ENCODE results near the gene TMED4.

GRCh38 chr7:44583146-44583865 is 1.3 kb upstream of the TMED4 start:
- TF ChIP-seq RAD21 (conservative IDR thresholded peaks at IDR 0.05): no peak
- TF ChIP-seq REST (IDR thresholded peaks at IDR 0.05; ENCODE audit: borderline replicate concordance): no peak
- no peak for TF ChIP-seq CTCF (IDR thresholded peaks at IDR 0.05; ENCODE audit: poor library complexity, severe bottlenecking)
- TF ChIP-seq MXI1 (conservative IDR thresholded peaks at IDR 0.05; ENCODE audit: poor library complexity, severe bottlenecking): no peak
- TF ChIP-seq TAF1 (IDR thresholded peaks at IDR 0.05; ENCODE audit: low read depth): no peak
- TF ChIP-seq EZH2 (IDR thresholded peaks at IDR 0.05; ENCODE audit: borderline replicate concordance, insufficient read depth, low read length, poor library complexity, severe bottlenecking): no peak
- TF ChIP-seq EP300 (conservative IDR thresholded peaks at IDR 0.05; ENCODE audit: poor library complexity, severe bottlenecking): no peak
